ENCODE data around the gene MYF5. TPM values are rescaled to one million over a fixed set of nuclear protein-coding genes. Genes with fewer than 3 reads are reported as not detected.

Gene MYF5
- not detected in 5 replicates for total RNA-seq (2022; extraction: Qiagen RNA extraction)

DNA sequence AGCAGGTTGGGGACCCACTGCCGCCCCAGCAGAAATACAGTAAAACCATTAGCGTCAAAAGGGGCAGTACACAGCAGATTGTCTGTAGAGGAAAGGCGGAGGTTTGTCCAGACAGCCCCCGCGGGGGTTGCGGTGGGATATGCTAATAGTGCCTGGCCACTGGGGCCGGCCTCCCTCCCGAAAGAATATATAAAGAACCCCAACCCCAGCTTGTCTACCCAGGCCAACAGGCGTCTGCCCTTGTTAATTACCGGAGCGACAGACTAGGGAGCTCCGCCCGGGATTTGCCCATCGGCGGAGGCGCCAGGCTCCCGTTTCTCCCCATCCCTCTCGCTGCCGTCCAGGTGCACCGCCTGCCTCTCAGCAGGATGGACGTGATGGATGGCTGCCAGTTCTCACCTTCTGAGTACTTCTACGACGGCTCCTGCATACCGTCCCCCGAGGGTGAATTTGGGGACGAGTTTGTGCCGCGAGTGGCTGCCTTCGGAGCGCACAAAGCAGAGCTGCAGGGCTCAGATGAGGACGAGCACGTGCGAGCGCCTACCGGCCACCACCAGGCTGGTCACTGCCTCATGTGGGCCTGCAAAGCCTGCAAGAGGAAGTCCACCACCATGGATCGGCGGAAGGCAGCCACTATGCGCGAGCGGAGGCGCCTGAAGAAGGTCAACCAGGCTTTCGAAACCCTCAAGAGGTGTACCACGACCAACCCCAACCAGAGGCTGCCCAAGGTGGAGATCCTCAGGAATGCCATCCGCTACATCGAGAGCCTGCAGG lies at the start of gene MYF5:
Gene MYF5 (plus strand): TSS at position 217 of the 774 bp plus-strand sequence. CDS start 152 bp downstream, at position 369.

GRCh38 chr12:80707126-80707829 lies 9.4 kb upstream of the MYF5 start, which contains the start of gene MYF6:
MYF6 (plus strand) TSS chr12:80707634; CDS start chr12:80707720, 86 bp downstream.

Other genes starting within 250 kb of the MYF5 start
- gene MYF6, start 9.3 kb upstream of the MYF5 start, total RNA-seq (2022; extraction: Qiagen RNA extraction), result not detected in 5 replicates
- 0.17 to 0.28 TPM (median 0.20 TPM) in 5 replicates for gene LIN7A, start 221.0 kb downstream of the MYF5 start, total RNA-seq (2022; extraction: Qiagen RNA extraction)